Measurements from ENCODE around the gene PCK2. TPM values are rescaled to one million over a fixed set of nuclear protein-coding genes. Genes with fewer than 3 reads are reported as not detected.
A peak's percentile ranks its signal among the peaks of the same experiment; 100 is the strongest.
"Not testable (repeated sequence)": the region's sequence is repeated elsewhere in the genome, so short reads cannot be mapped to it uniquely, and the experiment has no call there.

PCK2 gene
- total and polyA plus RNA-seq, 12 donors: 0.75 to 7.3 (median 2.6) TPM

DNA sequence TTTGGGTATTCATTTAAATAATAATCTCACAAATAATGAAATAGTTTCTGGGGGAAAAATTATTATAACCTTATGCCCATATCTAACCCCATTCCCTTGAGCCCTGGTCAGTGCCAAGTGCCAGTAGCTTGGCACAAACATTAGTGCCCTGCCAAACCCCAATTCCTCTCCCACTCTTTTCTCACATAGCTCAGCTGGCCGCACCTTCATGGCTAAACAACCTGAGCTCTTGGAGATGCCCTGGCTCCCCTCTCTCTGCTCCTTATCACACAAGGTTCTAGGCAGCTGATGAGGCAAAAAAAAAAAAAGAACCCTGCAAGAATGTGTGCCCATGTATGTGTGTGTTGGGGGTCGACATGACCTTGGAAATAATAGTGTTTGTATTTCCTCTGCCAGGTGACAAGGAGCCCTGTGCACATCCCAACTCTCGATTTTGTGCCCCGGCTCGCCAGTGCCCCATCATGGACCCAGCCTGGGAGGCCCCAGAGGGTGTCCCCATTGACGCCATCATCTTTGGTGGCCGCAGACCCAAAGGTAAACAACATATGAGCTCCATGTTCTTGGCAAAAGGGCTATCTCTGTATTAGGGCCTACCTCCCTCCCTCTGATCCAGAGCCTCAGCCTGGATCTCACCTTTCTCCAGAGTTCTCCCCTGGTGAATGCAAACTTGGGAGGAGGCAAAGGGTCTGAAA lies 8.4 kb downstream of the PCK2 start:
- intact Hi-C loops (cut with DNase I): loop anchor here in 2 of 10 donors (5.0 to 10.0 kb wide), 2 partner anchors 40 to 118 kb away; partner anchors contain the start of gene DHRS4L2 (in 1 of the 2)
- Histone ChIP-seq H3K9me3 (no peaks in the 10 kb centered on the region), H3K4me1 (peaks cover 0 to 8% (median 0%) of the 10 kb centered on the region in 9 donors), H3K27ac (no peak overlapping the region), H3K4me3 (no peak overlapping the region), H3K36me3 (peaks cover 0 to 67% (median 0%) of the 10 kb centered on the region in 9 donors), H3K27me3 (no peaks in the 10 kb centered on the region)
- TF ChIP-seq, protein P1, sequence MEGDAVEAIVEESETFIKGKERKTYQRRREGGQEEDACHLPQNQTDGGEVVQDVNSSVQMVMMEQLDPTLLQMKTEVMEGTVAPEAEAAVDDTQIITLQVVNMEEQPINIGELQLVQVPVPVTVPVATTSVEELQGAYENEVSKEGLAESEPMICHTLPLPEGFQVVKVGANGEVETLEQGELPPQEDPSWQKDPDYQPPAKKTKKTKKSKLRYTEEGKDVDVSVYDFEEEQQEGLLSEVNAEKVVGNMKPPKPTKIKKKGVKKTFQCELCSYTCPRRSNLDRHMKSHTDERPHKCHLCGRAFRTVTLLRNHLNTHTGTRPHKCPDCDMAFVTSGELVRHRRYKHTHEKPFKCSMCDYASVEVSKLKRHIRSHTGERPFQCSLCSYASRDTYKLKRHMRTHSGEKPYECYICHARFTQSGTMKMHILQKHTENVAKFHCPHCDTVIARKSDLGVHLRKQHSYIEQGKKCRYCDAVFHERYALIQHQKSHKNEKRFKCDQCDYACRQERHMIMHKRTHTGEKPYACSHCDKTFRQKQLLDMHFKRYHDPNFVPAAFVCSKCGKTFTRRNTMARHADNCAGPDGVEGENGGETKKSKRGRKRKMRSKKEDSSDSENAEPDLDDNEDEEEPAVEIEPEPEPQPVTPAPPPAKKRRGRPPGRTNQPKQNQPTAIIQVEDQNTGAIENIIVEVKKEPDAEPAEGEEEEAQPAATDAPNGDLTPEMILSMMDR (IDR thresholded peaks at IDR 0.05): no peak
- ATAC-seq (no peak), DNase-seq (no peak)
- 92% methylated on average over 7 of the region's 7 CpGs for WGBS, 2 donors

DNA sequence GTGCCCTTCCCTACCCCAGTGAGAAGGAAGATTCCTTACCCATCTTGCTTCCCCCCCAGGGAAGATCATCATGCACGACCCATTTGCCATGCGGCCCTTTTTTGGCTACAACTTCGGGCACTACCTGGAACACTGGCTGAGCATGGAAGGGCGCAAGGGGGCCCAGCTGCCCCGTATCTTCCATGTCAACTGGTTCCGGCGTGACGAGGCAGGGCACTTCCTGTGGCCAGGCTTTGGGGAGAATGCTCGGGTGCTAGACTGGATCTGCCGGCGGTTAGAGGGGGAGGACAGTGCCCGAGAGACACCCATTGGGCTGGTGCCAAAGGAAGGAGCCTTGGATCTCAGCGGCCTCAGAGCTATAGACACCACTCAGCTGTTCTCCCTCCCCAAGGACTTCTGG lies 9.3 kb downstream of the PCK2 start:
- H3K27me3 ChIP-seq: no peaks in the 10 kb centered on the region
- no peak overlapping the region for H3K4me3 ChIP-seq
- H3K9me3 ChIP-seq: no peaks in the 10 kb centered on the region
- DNase-seq: no peak
- H3K27ac ChIP-seq: no peak overlapping the region
- H3K4me1 ChIP-seq: peaks cover 0 to 12% (median 0%) of the 10 kb centered on the region in 9 donors
- H3K36me3 ChIP-seq: peaks cover 0 to 57% (median 0%) of the 10 kb centered on the region in 9 donors
- TF ChIP-seq, protein P1 (IDR thresholded peaks at IDR 0.05): no peak
- WGBS, 2 donors: 89% methylated on average over 13 of the region's 13 CpGs
- intact Hi-C loops (cut with DNase I): loop anchor here in 2 of 10 donors (5.0 to 10.0 kb wide), 2 partner anchors 41 to 119 kb away; partner anchors contain the start of gene DHRS4L2 (in 1 of the 2)
- ATAC-seq: peak in 1 of 8 donors; percentile 9

DNA sequence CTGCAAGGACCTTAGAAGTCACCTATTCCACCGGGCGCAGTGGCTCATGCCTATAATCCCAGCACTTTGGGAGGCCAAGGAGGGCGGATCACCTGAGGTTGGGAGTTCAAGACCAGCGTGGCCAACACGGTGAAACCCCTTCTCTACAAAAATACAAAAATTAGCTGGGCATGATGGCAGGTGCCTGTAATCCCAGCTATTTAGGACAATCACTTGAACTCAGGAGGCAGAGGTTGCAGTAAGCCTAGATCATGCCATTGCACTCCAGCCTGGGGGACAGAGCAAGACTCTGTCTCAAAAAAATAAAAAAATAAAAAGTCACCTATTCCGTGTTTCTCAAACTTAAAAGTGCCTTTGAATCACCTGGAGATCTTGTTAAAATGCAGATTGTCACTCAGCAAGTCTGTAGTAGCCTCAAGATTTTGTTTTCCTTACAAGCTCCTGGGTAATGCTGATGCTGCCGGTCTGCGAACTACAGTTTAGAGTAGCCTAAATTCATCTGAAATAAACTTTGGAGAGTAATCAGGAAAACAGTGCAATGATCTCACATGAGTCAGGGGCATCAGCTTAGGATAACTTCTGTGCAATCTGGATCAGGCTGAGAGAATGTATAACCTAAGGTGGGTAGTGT lies 11.6 kb downstream of the PCK2 start:
- not testable (repeated sequence) for H3K27me3 ChIP-seq, H3K4me3 ChIP-seq, ATAC-seq, H3K9me3 ChIP-seq, DNase-seq
- Histone ChIP-seq H3K27ac (peak overlapping the region in 1 of 10 donors; percentile 10), H3K4me1 (peaks cover 0 to 21% (median 7%) of the 10 kb centered on the region in 9 donors), H3K36me3 (peaks cover 0 to 34% (median 0%) of the 10 kb centered on the region in 9 donors)
- 92 to 96% methylated on average over 8 of the region's 8 CpGs for WGBS, 2 donors
- intact Hi-C loops (cut with DNase I): loop anchor here in 4 of 10 donors (5.0 to 10.0 kb wide), 3 partner anchors 48 to 121 kb away; partner anchors contain the start of gene DHRS4L2 (in 1 of the 4)

DNA sequence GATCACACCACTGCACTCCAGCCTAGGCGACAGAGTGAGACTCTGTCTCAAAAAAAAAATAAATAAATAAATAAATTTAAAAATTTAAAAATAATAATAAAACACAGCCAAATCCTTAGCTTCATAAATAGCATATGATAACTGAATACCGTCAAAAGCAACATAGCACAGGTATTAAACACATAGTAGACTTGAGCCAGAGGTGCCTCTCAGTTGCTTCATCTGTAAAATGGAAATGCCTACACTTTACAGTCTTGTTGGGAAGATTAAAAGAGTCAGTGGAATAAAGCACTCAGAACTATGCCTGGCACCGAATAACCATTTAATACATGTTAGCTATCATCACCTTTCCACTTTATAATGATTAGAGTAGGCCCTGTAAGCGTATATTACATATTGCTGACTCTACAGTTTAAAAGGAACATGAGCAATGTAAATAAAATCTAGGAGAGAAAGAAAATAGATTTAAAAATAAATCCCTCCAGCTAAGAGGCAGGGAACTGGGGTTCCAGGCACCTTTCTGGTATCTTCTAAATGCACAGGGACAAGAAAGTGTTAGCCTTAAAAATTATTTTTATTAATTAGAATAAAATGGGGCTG lies 12.7 kb downstream of the PCK2 start:
- Histone ChIP-seq H3K36me3 (peaks cover 0 to 25% (median 0%) of the 10 kb centered on the region in 9 donors), H3K4me3 (no peak overlapping the region), H3K27me3 (no peaks in the 10 kb centered on the region), H3K9me3 (no peaks in the 10 kb centered on the region), H3K4me1 (peaks cover 0 to 21% (median 7%) of the 10 kb centered on the region in 9 donors), H3K27ac (no peak overlapping the region)
- 89 to 93% methylated on average over 4 of the region's 4 CpGs for WGBS, 2 donors
- DNase-seq: no peak
- ATAC-seq: no peak
- intact Hi-C loops (cut with DNase I): loop anchor here in 4 of 10 donors (5.0 to 10.0 kb wide), 3 partner anchors 49 to 122 kb away; partner anchors contain the start of gene DHRS4L2 (in 1 of the 4)
- TF ChIP-seq, protein P1 (IDR thresholded peaks at IDR 0.05): no peak
